HFFc6 (cell line): ENCODE measurements around the gene NACAD. TPM values are rescaled to one million over a fixed set of nuclear protein-coding genes. Genes with fewer than 3 reads are reported as not detected.
A peak's percentile ranks its signal among the peaks of the same experiment; 100 is the strongest.

ENCODE experiments used
- DNase-seq: peaks from one replicate; pipeline ENCODE4 v3.0.0-alpha.2; 2018
- H3K27ac Mint-ChIP-seq: 2 replicates; pipeline ENCODE4 v1.8.0; 2020; ENCODE audit warnings: mild to moderate bottlenecking, mixed read lengths
- H3K27me3 Mint-ChIP-seq: 2 replicates; pipeline ENCODE4 v1.8.0; 2021; ENCODE audit warnings: mild to moderate bottlenecking, moderate library complexity, mixed read lengths; ENCODE audit not compliant: insufficient read depth
- H3K36me3 Mint-ChIP-seq: 2 replicates; pipeline ENCODE4 v1.8.0; 2021; ENCODE audit warnings: low read depth, mixed read lengths
- H3K4me1 Mint-ChIP-seq: 2 replicates; pipeline ENCODE4 v1.8.0; 2020; ENCODE audit warnings: low read depth, mixed read lengths
- H3K4me3 Mint-ChIP-seq: 2 replicates; pipeline ENCODE4 v1.8.0; 2020; ENCODE audit warnings: mild to moderate bottlenecking, moderate library complexity, mixed read lengths
- H3K9me3 Mint-ChIP-seq: 2 replicates; pipeline ENCODE4 v1.8.0; 2020; ENCODE audit warnings: mild to moderate bottlenecking, mixed read lengths
- long read RNA-seq: library from polyadenylated mRNA; unstranded; transcript quantifications from one replicate; pipeline ENCODE4 v2.0.0, GENCODE V29; 2019
- total RNA-seq, 6 experiments: library from RNA; stranded (reverse); fragmentation: NEBNext Ultra II Directional; extraction: Animal tissue kit (Norgen Biotek cat#: 25700); gene quantifications; 2 replicates in 1 of 6; 3 replicates in 5 of 6; pipeline ENCODE4 v1.2.3, GENCODE V29; 2021
- TF ChIP-seq, protein P1 (sequence below): fragments of 200-600 bp; sonication (generic); IDR thresholded peaks from 2 replicates; pipeline ENCODE4 v1.5.0; 2021; ENCODE audit warnings: antibody characterized with exemption, mild to moderate bottlenecking

The NACAD gene, protein sequence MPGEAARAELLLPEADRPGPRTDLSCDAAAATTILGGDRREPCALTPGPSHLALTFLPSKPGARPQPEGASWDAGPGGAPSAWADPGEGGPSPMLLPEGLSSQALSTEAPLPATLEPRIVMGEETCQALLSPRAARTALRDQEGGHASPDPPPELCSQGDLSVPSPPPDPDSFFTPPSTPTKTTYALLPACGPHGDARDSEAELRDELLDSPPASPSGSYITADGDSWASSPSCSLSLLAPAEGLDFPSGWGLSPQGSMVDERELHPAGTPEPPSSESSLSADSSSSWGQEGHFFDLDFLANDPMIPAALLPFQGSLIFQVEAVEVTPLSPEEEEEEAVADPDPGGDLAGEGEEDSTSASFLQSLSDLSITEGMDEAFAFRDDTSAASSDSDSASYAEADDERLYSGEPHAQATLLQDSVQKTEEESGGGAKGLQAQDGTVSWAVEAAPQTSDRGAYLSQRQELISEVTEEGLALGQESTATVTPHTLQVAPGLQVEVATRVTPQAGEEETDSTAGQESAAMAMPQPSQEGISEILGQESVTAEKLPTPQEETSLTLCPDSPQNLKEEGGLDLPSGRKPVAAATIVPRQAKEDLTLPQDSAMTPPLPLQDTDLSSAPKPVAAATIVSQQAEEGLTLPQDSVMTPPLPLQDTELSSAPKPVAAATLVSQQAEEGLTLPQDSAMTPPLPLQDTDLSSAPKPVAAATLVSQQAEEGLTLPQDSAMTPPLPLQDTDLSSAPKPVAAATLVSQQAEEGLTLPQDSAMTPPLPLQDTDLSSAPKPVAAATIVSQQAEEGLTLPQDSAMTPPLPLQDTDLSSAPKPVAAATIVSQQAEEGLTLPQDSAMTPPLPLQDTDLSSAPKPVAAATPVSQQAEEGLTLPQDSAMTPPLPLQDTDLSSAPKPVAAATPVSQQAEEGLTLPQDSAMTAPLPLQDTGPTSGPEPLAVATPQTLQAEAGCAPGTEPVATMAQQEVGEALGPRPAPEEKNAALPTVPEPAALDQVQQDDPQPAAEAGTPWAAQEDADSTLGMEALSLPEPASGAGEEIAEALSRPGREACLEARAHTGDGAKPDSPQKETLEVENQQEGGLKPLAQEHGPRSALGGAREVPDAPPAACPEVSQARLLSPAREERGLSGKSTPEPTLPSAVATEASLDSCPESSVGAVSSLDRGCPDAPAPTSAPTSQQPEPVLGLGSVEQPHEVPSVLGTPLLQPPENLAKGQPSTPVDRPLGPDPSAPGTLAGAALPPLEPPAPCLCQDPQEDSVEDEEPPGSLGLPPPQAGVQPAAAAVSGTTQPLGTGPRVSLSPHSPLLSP (N-terminal part only)
- 10 to 100 TPM in 2 of 6 experiments, 1 to 10 TPM in 4; 5.5 to 10.5 (median 9.6) TPM for total RNA-seq
- long read RNA-seq, partial matches to known transcripts: 1 of 1 reads
- long read RNA-seq, other reads (novel, unspliced or antisense): 0 of 1 reads

DNA sequence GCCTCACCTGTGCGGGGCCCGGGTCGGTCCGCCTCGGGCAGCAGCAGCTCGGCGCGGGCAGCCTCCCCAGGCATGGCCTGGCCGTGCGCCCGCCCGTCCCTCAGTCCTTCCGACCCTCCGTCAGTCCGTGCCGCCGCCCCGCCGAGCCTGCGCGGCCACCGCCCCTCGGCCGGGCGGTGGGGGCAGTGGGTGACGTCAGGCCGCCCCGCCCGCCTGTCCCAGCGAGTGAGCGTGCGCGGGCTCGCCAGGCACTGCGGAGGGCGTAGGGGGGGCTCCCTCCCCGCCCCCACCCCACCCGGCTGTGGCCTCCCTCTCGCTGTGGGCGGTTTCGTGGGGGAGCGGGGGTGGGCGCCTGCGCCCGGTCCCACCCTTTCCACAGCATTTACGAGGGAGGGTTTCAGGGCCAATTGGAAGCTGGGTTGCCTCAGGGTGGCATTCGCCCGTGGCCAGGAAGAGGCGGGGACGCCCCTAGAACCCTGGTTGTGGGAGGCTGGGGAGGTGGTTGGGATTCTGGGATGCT, at the start of gene NACAD:
NACAD (minus strand) TSS at position 149 of the 520 bp plus-strand sequence; CDS start at position 74, 75 bp downstream.
- TF ChIP-seq, protein P1, sequence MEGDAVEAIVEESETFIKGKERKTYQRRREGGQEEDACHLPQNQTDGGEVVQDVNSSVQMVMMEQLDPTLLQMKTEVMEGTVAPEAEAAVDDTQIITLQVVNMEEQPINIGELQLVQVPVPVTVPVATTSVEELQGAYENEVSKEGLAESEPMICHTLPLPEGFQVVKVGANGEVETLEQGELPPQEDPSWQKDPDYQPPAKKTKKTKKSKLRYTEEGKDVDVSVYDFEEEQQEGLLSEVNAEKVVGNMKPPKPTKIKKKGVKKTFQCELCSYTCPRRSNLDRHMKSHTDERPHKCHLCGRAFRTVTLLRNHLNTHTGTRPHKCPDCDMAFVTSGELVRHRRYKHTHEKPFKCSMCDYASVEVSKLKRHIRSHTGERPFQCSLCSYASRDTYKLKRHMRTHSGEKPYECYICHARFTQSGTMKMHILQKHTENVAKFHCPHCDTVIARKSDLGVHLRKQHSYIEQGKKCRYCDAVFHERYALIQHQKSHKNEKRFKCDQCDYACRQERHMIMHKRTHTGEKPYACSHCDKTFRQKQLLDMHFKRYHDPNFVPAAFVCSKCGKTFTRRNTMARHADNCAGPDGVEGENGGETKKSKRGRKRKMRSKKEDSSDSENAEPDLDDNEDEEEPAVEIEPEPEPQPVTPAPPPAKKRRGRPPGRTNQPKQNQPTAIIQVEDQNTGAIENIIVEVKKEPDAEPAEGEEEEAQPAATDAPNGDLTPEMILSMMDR: no peak
- H3K27me3 Mint-ChIP-seq: peaks cover 2% of the 10 kb centered on the region; the same call in 1 of the 2 replicates
- no peak within 1 kb of the TSS for H3K27ac Mint-ChIP-seq
- H3K9me3 Mint-ChIP-seq: no peaks in the 10 kb centered on the region
- H3K36me3 Mint-ChIP-seq: no peaks in the 10 kb centered on the region
- H3K4me3 Mint-ChIP-seq: peak within 1 kb of the TSS; percentile 72
- no peak for DNase-seq
- peaks cover 14% of the 10 kb centered on the region for H3K4me1 Mint-ChIP-seq

DNA sequence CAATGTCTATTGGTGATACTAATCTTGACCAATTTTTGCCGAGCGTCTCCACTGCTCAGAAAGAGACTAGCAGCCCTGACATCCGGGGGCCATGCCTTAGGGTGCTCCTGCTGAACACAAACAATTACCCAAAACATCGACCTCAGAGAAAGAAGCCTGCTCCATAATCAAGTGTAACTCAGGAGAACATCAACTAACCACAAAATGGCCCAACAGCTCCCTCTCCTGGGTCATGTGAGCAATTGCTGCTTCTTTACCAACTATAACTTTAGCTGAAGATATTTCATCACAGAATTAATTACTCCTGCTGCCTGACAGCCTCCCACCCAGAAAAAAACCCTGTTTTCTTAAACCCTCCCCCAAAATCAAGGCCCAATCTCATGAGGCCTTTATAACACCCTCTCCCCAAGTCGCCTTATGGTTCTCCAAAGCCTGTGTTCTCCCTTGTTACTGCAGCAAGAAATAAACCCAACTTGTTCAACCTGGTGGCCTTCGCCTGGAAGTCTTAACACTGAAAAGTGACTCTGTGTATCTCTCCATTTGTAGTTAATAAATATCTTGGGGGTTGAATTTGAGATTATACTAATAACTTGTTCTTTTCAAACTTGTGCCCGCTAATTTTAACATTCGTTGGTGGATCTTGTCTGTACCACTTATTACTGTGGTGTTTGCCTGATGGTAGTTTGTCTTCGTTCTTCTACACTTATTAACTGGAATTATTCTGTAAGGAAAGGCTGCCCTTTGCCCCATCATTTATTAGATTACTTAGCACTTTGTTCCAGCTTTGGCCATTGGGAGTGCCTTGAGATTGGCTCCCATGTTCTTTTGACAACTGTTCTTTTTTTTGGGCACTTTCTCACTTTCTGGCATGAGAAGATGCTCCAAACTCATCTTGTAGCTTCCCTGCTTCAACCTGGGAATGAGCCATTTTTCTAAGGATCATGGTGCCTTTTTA, 47.6 kb upstream of the NACAD start:
- Mint-ChIP-seq H3K9me3 (no peaks in the 10 kb centered on the region), H3K36me3 (no peaks in the 10 kb centered on the region), H3K4me1 (peaks cover 12% of the 10 kb centered on the region), H3K27me3 (peaks cover 13% of the 10 kb centered on the region), H3K4me3 (no peak overlapping the region), H3K27ac (no peak overlapping the region)
- DNase-seq: peak; percentile 61
- TF ChIP-seq, protein P1: peak; percentile 93

DNA sequence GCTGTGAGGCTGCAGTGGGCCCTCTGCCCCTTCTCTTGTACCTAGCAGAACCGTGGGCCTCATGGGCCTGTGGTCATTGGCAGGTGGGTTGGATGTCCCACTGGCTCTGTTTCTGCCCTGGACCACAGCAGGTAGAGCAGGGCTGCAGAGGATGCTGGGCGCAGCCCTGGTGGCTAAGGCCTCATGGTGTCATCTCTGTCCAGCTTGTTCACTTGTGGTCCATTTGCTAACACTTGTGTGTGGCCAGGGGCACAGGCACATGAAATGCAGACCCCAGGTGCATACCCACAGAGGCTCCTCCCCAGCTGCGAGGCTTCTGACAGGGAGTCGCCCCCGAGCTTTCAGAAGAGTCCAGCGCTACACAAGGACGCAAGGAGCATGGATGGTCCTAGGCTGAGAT, 45.1 kb upstream of the NACAD start:
- H3K4me3 Mint-ChIP-seq: no peak overlapping the region
- no peak overlapping the region for H3K27ac Mint-ChIP-seq
- TF ChIP-seq, protein P1: no peak
- H3K9me3 Mint-ChIP-seq: no peaks in the 10 kb centered on the region
- peaks cover 24% of the 10 kb centered on the region for H3K27me3 Mint-ChIP-seq
- no peaks in the 10 kb centered on the region for H3K36me3 Mint-ChIP-seq
- DNase-seq: no peak
- peaks cover 7% of the 10 kb centered on the region for H3K4me1 Mint-ChIP-seq

DNA sequence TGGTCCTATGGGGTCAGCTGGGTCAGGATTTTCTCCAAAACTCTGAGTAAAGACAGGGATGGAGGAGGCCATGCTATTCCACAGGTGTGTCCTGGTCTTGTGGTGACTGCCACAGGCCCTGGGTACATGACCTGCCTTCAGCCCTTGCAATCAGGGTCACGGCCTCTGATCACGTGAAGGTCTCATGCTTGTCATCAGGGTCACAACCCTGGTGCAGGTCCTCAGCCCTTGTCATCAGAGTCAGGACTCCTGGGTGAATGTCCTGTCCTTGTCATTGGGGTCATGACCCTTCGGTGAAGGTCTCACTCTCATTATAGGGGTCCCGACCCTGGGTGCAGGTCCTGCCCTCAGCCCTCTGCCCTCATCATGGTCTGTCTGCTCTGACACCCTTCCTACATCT, 44.6 kb upstream of the NACAD start:
- Mint-ChIP-seq H3K36me3 (no peaks in the 10 kb centered on the region), H3K27me3 (peaks cover 25% of the 10 kb centered on the region), H3K27ac (no peak overlapping the region), H3K4me3 (no peak overlapping the region), H3K9me3 (no peaks in the 10 kb centered on the region), H3K4me1 (peaks cover 6% of the 10 kb centered on the region)
- DNase-seq: no peak
- TF ChIP-seq, protein P1: no peak
